SK-N-MC (cell line): ENCODE measurements around the gene REEP3.

Source experiments
- EZH2 ChIP-seq: fragments of 200-600 bp; sonication (generic); IDR thresholded peaks from one replicate; pipeline ENCODE4 v1.6.1; 2017; ENCODE audit warnings: antibody characterized with exemption
- FOXP2 ChIP-seq: optimal IDR thresholded peaks from 2 replicates; pipeline ENCODE3; 2011; ENCODE audit warnings: mild to moderate bottlenecking, moderate library complexity; ENCODE audit not compliant: insufficient read depth; ENCODE audit errors: extremely low read length, control extremely low read depth
- POLR2AphosphoS5 ChIP-seq: IDR thresholded peaks from 2 replicates; pipeline ENCODE4 v1.6.1; 2012; ENCODE audit warnings: mild to moderate bottlenecking, low read depth, low read length, borderline replicate concordance

DNA sequence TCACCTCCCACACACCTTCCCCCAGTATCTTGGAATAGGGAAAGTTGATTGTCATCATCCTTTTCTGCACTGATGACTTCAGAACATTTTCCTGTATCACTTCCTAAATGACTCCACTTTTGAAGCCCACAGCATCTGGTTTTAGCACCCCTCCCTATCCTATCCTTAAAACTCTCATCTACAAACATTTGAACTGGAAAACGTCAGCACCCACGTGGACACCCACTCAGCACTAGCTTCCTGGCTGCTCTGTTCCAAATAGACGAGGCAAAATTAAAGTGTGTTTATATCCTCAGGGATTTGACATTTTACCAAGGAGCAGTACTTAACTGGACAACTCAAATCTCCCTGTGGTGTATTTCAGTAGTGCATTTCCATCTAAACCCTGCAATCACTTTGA is 73.9 kb downstream of the REEP3 start:
- TF ChIP-seq POLR2AphosphoS5 (no peak), EZH2 (no peak), FOXP2 (no peak)
